Measurements from ENCODE around the gene MYBBP1A. TPM values are rescaled to one million over a fixed set of nuclear protein-coding genes. Genes with fewer than 3 reads are reported as not detected.
A peak's percentile ranks its signal among the peaks of the same experiment; 100 is the strongest.

MYBBP1A gene
- total and polyA plus RNA-seq, 2 of the 13 experiments (the other 11 are each of a cell fraction or from before 2014, with no cell fraction given) = 18.6 to 54.8 TPM

GRCh38 chr17:4565209-4566141, 10.3 kb upstream of the MYBBP1A start (continued):
- TF ChIP-seq HNF4G (IDR thresholded peaks at IDR 0.05; ENCODE audit: borderline replicate concordance, low read depth, low read length) (peak; percentile 28; the same call in 1 of the 2 replicates), HNF4G (CRISPR knock-in tag; IDR thresholded peaks at IDR 0.05; ENCODE audit: borderline replicate concordance, low read depth) (no peak), TFDP1 (CRISPR knock-in tag; IDR thresholded peaks at IDR 0.05; ENCODE audit: borderline replicate concordance) (peak; percentile 98), HOXA7 (CRISPR knock-in tag; IDR thresholded peaks at IDR 0.05) (no peak), ZSCAN25 (CRISPR knock-in tag; IDR thresholded peaks at IDR 0.05) (no peak), ZBTB21 (CRISPR knock-in tag; IDR thresholded peaks at IDR 0.05) (no peak), ESRRA (CRISPR knock-in tag; IDR thresholded peaks at IDR 0.05; ENCODE audit: low read depth) (no peak), SIX4 (CRISPR knock-in tag; IDR thresholded peaks at IDR 0.05) (0 out of 2 replicates have a peak, but pooled peaks have one; percentile 36), SMAD1 (CRISPR knock-in tag; IDR thresholded peaks at IDR 0.05; ENCODE audit: borderline replicate concordance, low read depth) (no peak), ZNF883 (CRISPR knock-in tag; IDR thresholded peaks at IDR 0.05; ENCODE audit: not compliant biosample characterization) (no peak), LBX2 (CRISPR knock-in tag; IDR thresholded peaks at IDR 0.05; ENCODE audit: borderline replicate concordance) (no peak), RERE (CRISPR knock-in tag; IDR thresholded peaks at IDR 0.05; ENCODE audit: low read depth) (no peak), NBN (conservative IDR thresholded peaks at IDR 0.05) (no peak), BORCS8-MEF2B (CRISPR knock-in tag; IDR thresholded peaks at IDR 0.05) (no peak), SMAD3 (CRISPR knock-in tag; IDR thresholded peaks at IDR 0.05) (no peak), ZNF850 (CRISPR knock-in tag; conservative IDR thresholded peaks at IDR 0.05) (no peak), RBAK (CRISPR knock-in tag; IDR thresholded peaks at IDR 0.05) (no peak), GPN1 (CRISPR knock-in tag; IDR thresholded peaks at IDR 0.05; ENCODE audit: borderline replicate concordance) (no peak), TAF15 (IDR thresholded peaks at IDR 0.05; ENCODE audit: low read depth, low read length, poor library complexity, severe bottlenecking) (no peak)
- TF ChIP-seq, protein P1, sequence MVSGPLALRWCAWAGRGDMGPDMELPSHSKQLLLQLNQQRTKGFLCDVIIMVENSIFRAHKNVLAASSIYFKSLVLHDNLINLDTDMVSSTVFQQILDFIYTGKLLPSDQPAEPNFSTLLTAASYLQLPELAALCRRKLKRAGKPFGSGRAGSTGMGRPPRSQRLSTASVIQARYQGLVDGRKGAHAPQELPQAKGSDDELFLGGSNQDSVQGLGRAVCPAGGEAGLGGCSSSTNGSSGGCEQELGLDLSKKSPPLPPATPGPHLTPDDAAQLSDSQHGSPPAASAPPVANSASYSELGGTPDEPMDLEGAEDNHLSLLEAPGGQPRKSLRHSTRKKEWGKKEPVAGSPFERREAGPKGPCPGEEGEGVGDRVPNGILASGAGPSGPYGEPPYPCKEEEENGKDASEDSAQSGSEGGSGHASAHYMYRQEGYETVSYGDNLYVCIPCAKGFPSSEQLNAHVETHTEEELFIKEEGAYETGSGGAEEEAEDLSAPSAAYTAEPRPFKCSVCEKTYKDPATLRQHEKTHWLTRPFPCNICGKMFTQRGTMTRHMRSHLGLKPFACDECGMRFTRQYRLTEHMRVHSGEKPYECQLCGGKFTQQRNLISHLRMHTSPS (CRISPR knock-in tag; IDR thresholded peaks at IDR 0.05; ENCODE audit: low read depth) = no peak
